Caco-2 (cell line): Measurements from ENCODE around the gene DLG2. TPM values are rescaled to one million over a fixed set of nuclear protein-coding genes. Genes with fewer than 3 reads are reported as not detected.

Source experiments
- BruUV-seq: library from RNA; stranded (reverse); fragments of 400-500 nt; replicated peaks from 2 replicates; lab custom pipeline; 2021; lab: Mats Ljungman, UMichigan
- CTCF ChIA-PET: fragments of 300-600 bp; sonication (Branson Sonifier 250); formaldehyde crosslinking; loops from one replicate; lab custom pipeline; 2022; ENCODE audit warnings: antibody characterized with exemption; lab: Charles Lee
- POLR2A ChIA-PET: fragments of 300-600 bp; sonication (Branson Sonifier 250); formaldehyde crosslinking; loops from one replicate; lab custom pipeline; 2022; ENCODE audit warnings: antibody characterized with exemption; lab: Charles Lee
- DNase-seq, 2 experiments: peaks; one replicate each; pipeline versions ENCODE4 v3.0.0 to v3.0.0-alpha.2; 2020 to 2022
- H3K27me3 ChIP-seq: replicated peaks from 2 replicates; pipeline ENCODE4 v1.6.0; 2011; ENCODE audit warnings: low read length; ENCODE audit not compliant: control insufficient read depth, insufficient read depth
- H3K36me3 ChIP-seq: 2 replicates; pipeline ENCODE4 v1.5.1; 2011; ENCODE audit warnings: low read length; ENCODE audit not compliant: control insufficient read depth, insufficient read depth
- H3K4me1 ChIP-seq: fragments of 250-450 bp; sonication (Bioruptor Pico); 2 replicates; pipeline ENCODE4 v1.5.1; 2020; ENCODE audit warnings: mild to moderate bottlenecking
- H3K4me3 ChIP-seq: 2 replicates; pipeline ENCODE4 v1.5.1; 2011; ENCODE audit warnings: low read depth, mild to moderate bottlenecking, control low read depth, low read length
- H3K9me3 ChIP-seq: fragments of 250-450 bp; sonication (Bioruptor Pico); 2 replicates; pipeline ENCODE4 v1.5.1; 2020; ENCODE audit warnings: mild to moderate bottlenecking, moderate library complexity
- H3K27ac Mint-ChIP-seq: one replicate; pipeline ENCODE4 v1.8.0; 2022; ENCODE audit warnings: mixed read lengths; ENCODE audit not compliant: unreplicated experiment
- H3K27me3 Mint-ChIP-seq: one replicate; pipeline ENCODE4 v1.8.0; 2022; ENCODE audit warnings: mixed read lengths; ENCODE audit not compliant: insufficient read depth, unreplicated experiment
- H3K36me3 Mint-ChIP-seq: one replicate; pipeline ENCODE4 v1.8.0; 2022; ENCODE audit warnings: mild to moderate bottlenecking, mixed read lengths; ENCODE audit not compliant: insufficient read depth, unreplicated experiment
- H3K4me1 Mint-ChIP-seq: one replicate; pipeline ENCODE4 v1.8.0; 2022; ENCODE audit warnings: low read depth, mixed read lengths; ENCODE audit not compliant: unreplicated experiment
- H3K4me3 Mint-ChIP-seq: one replicate; pipeline ENCODE4 v1.8.0; 2022; ENCODE audit warnings: mild to moderate bottlenecking, moderate library complexity, mixed read lengths; ENCODE audit not compliant: unreplicated experiment
- H3K9me3 Mint-ChIP-seq: one replicate; pipeline ENCODE4 v1.8.0; 2022; ENCODE audit warnings: mixed read lengths; ENCODE audit not compliant: unreplicated experiment
- intact Hi-C: fragments of 100-400 bp; cut with micrococcal nuclease; formaldehyde crosslinking; loops from one replicate; pipeline ENCODE4 v1.10.0; 2022; ENCODE audit not compliant: unreplicated experiment
- total RNA-seq: library from RNA; stranded (reverse); gene quantifications from 2 replicates; pipeline ENCODE4 v1.2.3, GENCODE V29; 2022
- TF ChIP-seq, protein P1 (sequence below), 2 experiments: fragments of 200-600 bp in 1 of 2; IDR thresholded peaks; 1 replicate in 1 of 2; 2 replicates in 1 of 2; pipeline versions ENCODE4 v1.5.1 to v1.8.0; 2011 to 2022; ENCODE audit warnings: antibody characterized with exemption in 1 of 2, control low read depth in 1 of 2, inconsistent platforms in 1 of 2, low read depth in 1 of 2, low read length in 1 of 2, mild to moderate bottlenecking in 1 of 2, moderate library complexity in 1 of 2; ENCODE audit not compliant: insufficient read depth in 1 of 2, severe bottlenecking in 1 of 2, unreplicated experiment in 1 of 2

Gene DLG2
- total RNA-seq, 1 experiment from 2014 or later: 21.6 TPM

DNA sequence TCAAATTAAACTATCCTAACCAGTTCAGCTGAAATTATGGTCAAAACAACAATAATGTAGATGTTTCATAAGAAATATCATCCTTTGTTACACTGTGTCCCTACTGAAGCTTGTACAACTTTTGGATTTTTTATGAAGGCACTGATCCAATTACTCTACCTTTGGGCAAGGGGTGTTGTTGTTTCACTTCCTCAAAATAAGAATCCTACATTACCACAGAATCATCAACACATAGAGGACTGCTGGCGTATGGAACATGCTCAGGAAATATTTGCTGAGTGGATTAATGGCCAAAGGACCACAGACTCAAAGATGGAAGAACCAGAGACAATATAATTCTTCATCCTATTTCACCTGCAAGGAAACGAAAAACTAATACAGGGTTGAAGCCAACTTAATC lies 1433.4 kb downstream of the DLG2 start:
- Histone ChIP-seq H3K4me1 (no peaks in the 10 kb centered on the region), H3K4me3 (no peak overlapping the region), H3K9me3 (no peaks in the 10 kb centered on the region; the same call in 1 of the 2 replicates), H3K27me3 (no peaks in the 10 kb centered on the region), H3K36me3 (no peaks in the 10 kb centered on the region)
- Mint-ChIP-seq H3K4me3 (no peak overlapping the region), H3K9me3 (peaks cover 18% of the 10 kb centered on the region), H3K36me3 (no peaks in the 10 kb centered on the region), H3K27me3 (peaks cover 5% of the 10 kb centered on the region), H3K27ac (no peak overlapping the region), H3K4me1 (no peaks in the 10 kb centered on the region)
- TF ChIP-seq, protein P1, sequence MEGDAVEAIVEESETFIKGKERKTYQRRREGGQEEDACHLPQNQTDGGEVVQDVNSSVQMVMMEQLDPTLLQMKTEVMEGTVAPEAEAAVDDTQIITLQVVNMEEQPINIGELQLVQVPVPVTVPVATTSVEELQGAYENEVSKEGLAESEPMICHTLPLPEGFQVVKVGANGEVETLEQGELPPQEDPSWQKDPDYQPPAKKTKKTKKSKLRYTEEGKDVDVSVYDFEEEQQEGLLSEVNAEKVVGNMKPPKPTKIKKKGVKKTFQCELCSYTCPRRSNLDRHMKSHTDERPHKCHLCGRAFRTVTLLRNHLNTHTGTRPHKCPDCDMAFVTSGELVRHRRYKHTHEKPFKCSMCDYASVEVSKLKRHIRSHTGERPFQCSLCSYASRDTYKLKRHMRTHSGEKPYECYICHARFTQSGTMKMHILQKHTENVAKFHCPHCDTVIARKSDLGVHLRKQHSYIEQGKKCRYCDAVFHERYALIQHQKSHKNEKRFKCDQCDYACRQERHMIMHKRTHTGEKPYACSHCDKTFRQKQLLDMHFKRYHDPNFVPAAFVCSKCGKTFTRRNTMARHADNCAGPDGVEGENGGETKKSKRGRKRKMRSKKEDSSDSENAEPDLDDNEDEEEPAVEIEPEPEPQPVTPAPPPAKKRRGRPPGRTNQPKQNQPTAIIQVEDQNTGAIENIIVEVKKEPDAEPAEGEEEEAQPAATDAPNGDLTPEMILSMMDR (IDR thresholded peaks at IDR 0.05; ENCODE audit: insufficient read depth in 1 of 2, low read depth in 1 of 2, low read length in 1 of 2, severe bottlenecking in 1 of 2, unreplicated experiment in 1 of 2): no peak
- ChIA-PET POLR2A (no interaction called here), CTCF (no interaction called here)
- intact Hi-C loops: no loop called here
- no TSS peak for BruUV-seq
- no peak for DNase-seq

DNA sequence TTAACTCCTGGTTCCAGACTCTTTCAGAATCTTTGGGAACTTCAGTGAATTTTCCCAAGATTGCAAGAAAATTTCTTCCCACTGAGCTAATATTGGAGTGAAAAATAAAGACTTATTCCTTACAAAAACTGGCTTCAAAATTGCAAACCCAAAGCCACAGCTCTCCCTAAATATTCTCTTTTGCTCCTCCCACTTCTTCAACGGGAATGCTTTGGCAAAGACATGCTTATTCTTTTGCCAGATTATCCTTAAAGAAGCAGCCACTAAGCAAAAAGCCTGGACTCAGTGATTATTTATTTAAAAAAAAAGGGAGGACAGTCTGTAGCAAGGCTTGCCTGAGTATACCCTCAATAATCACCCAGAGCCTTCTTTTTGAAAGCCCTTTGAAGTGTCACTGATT lies 1438.6 kb downstream of the DLG2 start:
- CTCF ChIA-PET: no interaction called here
- Histone ChIP-seq H3K4me1 (no peaks in the 10 kb centered on the region), H3K4me3 (no peak overlapping the region), H3K9me3 (no peaks in the 10 kb centered on the region), H3K36me3 (no peaks in the 10 kb centered on the region), H3K27me3 (no peaks in the 10 kb centered on the region)
- no peak overlapping the region for H3K4me3 Mint-ChIP-seq
- POLR2A ChIA-PET: no interaction called here
- DNase-seq: no peak
- H3K27me3 Mint-ChIP-seq: peaks cover 5% of the 10 kb centered on the region
- H3K4me1 Mint-ChIP-seq: no peaks in the 10 kb centered on the region
- TF ChIP-seq, protein P1 (IDR thresholded peaks at IDR 0.05; ENCODE audit: insufficient read depth in 1 of 2, low read depth in 1 of 2, low read length in 1 of 2, severe bottlenecking in 1 of 2, unreplicated experiment in 1 of 2): no peak
- no TSS peak for BruUV-seq
- no peak overlapping the region for H3K27ac Mint-ChIP-seq
- H3K9me3 Mint-ChIP-seq: no peaks in the 10 kb centered on the region
- no peaks in the 10 kb centered on the region for H3K36me3 Mint-ChIP-seq
- intact Hi-C loops: no loop called here

DNA sequence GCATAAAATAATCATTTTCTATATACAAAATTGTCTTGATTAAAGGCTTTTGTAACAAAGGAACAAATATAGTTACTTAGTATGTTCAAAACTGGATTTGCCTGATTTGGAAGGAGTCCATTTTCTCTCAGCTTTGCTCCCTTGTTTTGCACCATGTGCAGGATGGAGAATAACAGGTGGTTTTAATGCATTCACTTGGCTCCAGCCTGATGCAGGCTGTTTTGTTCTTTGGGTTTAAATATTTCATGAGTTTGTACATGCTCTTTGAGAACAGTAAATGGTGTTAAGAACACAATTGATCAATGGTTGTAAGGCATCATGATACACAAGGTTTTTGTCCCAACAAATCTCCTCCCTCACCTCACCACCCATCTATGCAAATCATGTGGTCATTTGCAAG lies 1454.1 kb downstream of the DLG2 start:
- Histone ChIP-seq H3K9me3 (no peaks in the 10 kb centered on the region), H3K36me3 (no peaks in the 10 kb centered on the region), H3K4me1 (no peaks in the 10 kb centered on the region), H3K27me3 (no peaks in the 10 kb centered on the region), H3K4me3 (no peak overlapping the region)
- H3K27me3 Mint-ChIP-seq: peaks cover 6% of the 10 kb centered on the region
- no peaks in the 10 kb centered on the region for H3K36me3 Mint-ChIP-seq
- TF ChIP-seq, protein P1 (IDR thresholded peaks at IDR 0.05; ENCODE audit: insufficient read depth in 1 of 2, low read depth in 1 of 2, low read length in 1 of 2, severe bottlenecking in 1 of 2, unreplicated experiment in 1 of 2): no peak
- CTCF ChIA-PET: no interaction called here
- no peak overlapping the region for H3K27ac Mint-ChIP-seq
- intact Hi-C loops: no loop called here
- no peak overlapping the region for H3K4me3 Mint-ChIP-seq
- POLR2A ChIA-PET: no interaction called here
- no peak for DNase-seq
- H3K9me3 Mint-ChIP-seq: no peaks in the 10 kb centered on the region
- no peaks in the 10 kb centered on the region for H3K4me1 Mint-ChIP-seq
- BruUV-seq: no TSS peak
